Uterus (tissue), 4 donors: Measurements from ENCODE around the gene TNS1. TPM values are rescaled to one million over a fixed set of nuclear protein-coding genes. Genes with fewer than 3 reads are reported as not detected.

Experiments
- DNase-seq, 2 donors: peaks; one replicate each; pipeline ENCODE4 v3.0.0-alpha.2; 2019 to 2020
- H3K27ac ChIP-seq, 2 donors: fragments of 200-600 bp; sonication (generic); 1 replicate in 1 of 2; 2 replicates in 1 of 2; pipeline ENCODE4 v1.5.1; 2016 to 2018
- H3K27me3 ChIP-seq, 2 donors: fragments of 200-600 bp; sonication (generic); one replicate each; pipeline ENCODE4 v1.5.1; 2018 to 2019; ENCODE audit warnings: control low read depth in 1 of 2
- H3K36me3 ChIP-seq, 2 donors: fragments of 200-600 bp; sonication (generic); one replicate each; pipeline ENCODE4 v1.5.1; 2019; ENCODE audit warnings: control low read depth in 1 of 2
- H3K4me1 ChIP-seq, 2 donors: fragments of 200-600 bp; sonication (generic); one replicate each; pipeline ENCODE4 v1.5.1; 2018 to 2019; ENCODE audit warnings: control low read depth in 1 of 2
- H3K4me3 ChIP-seq, 2 donors: fragments of 200-600 bp; sonication (generic); 1 replicate in 1 of 2; 2 replicates in 1 of 2; pipeline ENCODE4 v1.5.1; 2018 to 2019; ENCODE audit warnings: mild to moderate bottlenecking in 1 of 2
- H3K9me3 ChIP-seq, 2 donors: fragments of 200-600 bp; sonication (generic); one replicate each; pipeline ENCODE4 v1.5.1; 2019; ENCODE audit warnings: control low read depth in 1 of 2
- POLR2A ChIP-seq, 2 donors: fragments of 450-650 bp; IDR thresholded peaks; one replicate each; pipeline ENCODE4 v1.6.1; 2016; ENCODE audit warnings: antibody characterized with exemption in 2 of 2, mild to moderate bottlenecking in 1 of 2, moderate library complexity in 1 of 2
- intact Hi-C: fragments of 100-400 bp; cut with DNase I; formaldehyde crosslinking; loops from one replicate; pipeline ENCODE4 v1.15.1; 2023; ENCODE audit warnings: low total_unique reads
- total RNA-seq, 4 donors: library from RNA; depleted of rRNA in 3 of 4; stranded (reverse); fragments of >200 nt in 3 of 4; gene quantifications; one replicate each; pipeline versions ENCODE4 v1.1.0 to v1.2.4, GENCODE V29; 2014 to 2023
- TF ChIP-seq, protein P1 (sequence below), 4 experiments: fragments of 200-600 bp in 2 of 4; fragments of 450-650 bp in 2 of 4; sonication (generic) in 2 of 4; IDR thresholded peaks; one replicate each; pipeline ENCODE4 v1.5.1; 2016 to 2019; ENCODE audit warnings: antibody characterized with exemption in 4 of 4, mild to moderate bottlenecking in 2 of 4, moderate library complexity in 1 of 4
- donor health status: DM: yes; HTN: yes; CAD: no.

The TNS1 gene
- total RNA-seq, 4 donors from 2014 or later, result 144 to 1,338 (median 313) TPM

DNA sequence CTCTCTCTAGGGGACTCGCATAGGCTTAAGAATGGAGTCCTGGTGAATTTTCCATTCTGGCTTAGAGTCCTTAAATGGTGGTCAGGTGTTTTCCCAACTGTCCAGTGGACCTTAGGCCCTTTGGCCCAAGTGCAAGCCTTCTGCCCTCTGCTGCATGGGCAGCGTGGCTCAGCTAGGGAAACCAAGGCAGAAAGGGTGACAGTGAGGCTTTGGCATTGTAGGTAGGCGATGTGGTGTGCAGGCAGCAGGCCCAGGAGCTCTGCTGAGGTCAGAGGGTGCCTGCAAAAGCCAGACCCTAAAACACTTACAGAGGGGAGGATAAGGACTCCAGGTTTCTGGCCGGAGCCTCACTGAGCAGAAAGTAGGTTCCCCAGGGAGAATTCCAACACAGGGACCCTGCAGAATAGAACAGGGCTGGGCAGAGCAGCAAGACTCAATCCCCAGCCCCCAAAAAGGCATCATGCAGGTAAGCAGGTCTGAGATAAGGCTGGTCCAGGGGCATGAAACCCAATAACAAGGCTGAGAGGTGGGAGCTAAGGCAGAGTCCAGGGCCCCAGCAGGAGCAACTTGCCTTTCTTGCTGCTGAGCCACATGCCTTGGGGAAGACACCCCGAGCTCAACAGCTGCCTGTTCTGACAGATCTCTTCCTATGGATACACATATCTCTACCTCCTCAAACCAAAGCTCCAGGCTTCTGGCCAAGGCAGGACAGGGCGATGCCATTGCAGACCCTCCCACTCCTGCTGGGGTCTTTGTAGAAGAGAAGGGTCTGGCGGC lies 199.7 kb downstream of the TNS1 start:
- peaks cover 0 to 6% of the 10 kb centered on the region in 2 donors for H3K4me1 ChIP-seq
- intact Hi-C loops, result no loop called here

DNA sequence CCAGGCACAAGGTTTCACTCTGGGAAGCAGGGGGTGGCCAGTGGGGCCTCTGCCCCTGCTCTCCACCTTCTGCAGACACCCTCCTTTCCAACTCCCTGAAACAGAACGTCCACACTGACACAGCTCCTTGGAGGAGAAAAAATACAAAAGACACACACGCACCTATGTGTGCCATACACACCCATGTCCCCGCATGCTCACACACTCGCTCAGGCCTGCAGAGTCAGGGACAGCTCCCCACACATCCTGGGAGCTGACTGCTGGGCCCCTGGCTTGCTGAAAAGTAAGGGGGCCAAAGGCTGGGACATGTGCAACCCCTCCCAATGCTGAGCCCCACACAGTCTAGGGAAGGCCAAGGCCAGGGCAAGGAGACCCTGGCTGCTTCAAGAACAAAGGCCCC lies 200.5 kb downstream of the TNS1 start:
- no peak for TF ChIP-seq POLR2A (IDR thresholded peaks at IDR 0.05)
- TF ChIP-seq, protein P1, sequence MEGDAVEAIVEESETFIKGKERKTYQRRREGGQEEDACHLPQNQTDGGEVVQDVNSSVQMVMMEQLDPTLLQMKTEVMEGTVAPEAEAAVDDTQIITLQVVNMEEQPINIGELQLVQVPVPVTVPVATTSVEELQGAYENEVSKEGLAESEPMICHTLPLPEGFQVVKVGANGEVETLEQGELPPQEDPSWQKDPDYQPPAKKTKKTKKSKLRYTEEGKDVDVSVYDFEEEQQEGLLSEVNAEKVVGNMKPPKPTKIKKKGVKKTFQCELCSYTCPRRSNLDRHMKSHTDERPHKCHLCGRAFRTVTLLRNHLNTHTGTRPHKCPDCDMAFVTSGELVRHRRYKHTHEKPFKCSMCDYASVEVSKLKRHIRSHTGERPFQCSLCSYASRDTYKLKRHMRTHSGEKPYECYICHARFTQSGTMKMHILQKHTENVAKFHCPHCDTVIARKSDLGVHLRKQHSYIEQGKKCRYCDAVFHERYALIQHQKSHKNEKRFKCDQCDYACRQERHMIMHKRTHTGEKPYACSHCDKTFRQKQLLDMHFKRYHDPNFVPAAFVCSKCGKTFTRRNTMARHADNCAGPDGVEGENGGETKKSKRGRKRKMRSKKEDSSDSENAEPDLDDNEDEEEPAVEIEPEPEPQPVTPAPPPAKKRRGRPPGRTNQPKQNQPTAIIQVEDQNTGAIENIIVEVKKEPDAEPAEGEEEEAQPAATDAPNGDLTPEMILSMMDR (IDR thresholded peaks at IDR 0.05), result no peak
- intact Hi-C loops, result no loop called here
- Histone ChIP-seq H3K9me3 (no peaks in the 10 kb centered on the region), H3K27ac (no peak overlapping the region), H3K27me3 (no peaks in the 10 kb centered on the region), H3K4me3 (no peak overlapping the region), H3K4me1 (peaks cover 0 to 11% of the 10 kb centered on the region in 2 donors), H3K36me3 (no peaks in the 10 kb centered on the region)
- DNase-seq, result peak; percentile 13 to 17

More for the DNA sequence above, 199.7 kb downstream of the TNS1 start:
- Histone ChIP-seq H3K36me3 (no peaks in the 10 kb centered on the region), H3K27me3 (no peaks in the 10 kb centered on the region), H3K9me3 (no peaks in the 10 kb centered on the region), H3K27ac (peak overlapping the region; percentile 4 to 5), H3K4me3 (no peak overlapping the region)
- peak; percentile 18 to 20 for DNase-seq
- TF ChIP-seq, protein P1 (IDR thresholded peaks at IDR 0.05), result no peak
- TF ChIP-seq POLR2A (IDR thresholded peaks at IDR 0.05), result no peak

DNA sequence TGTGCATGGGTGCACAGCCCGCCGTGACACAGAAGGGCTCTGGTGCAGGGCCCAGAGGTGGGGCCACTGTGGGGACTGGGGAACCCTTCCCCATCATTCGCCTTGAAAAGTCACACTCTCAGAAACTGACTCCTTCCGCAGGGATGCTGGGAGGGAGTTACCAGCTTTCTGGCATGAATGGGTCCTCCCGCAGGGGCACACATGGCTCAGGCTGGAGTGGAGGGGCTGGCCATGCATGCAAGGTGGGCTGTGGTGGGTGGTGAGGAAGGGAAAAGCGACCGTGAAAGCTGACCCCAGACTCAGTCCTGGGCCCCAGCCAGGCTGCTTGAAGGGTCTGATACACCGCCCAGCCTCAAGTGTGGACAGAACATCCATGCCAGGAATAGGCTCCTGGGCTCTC lies 201.1 kb downstream of the TNS1 start:
- Histone ChIP-seq H3K36me3 (no peaks in the 10 kb centered on the region), H3K27me3 (no peaks in the 10 kb centered on the region), H3K9me3 (no peaks in the 10 kb centered on the region), H3K4me3 (no peak overlapping the region), H3K27ac (peak overlapping the region in 1 of 2 donors; percentile 15), H3K4me1 (peaks cover 0 to 11% of the 10 kb centered on the region in 2 donors)
- DNase-seq, result peak; percentile 19 to 22
- TF ChIP-seq, protein P1 (IDR thresholded peaks at IDR 0.05), result no peak
- TF ChIP-seq POLR2A (IDR thresholded peaks at IDR 0.05), result no peak
- intact Hi-C loops, result no loop called here

DNA sequence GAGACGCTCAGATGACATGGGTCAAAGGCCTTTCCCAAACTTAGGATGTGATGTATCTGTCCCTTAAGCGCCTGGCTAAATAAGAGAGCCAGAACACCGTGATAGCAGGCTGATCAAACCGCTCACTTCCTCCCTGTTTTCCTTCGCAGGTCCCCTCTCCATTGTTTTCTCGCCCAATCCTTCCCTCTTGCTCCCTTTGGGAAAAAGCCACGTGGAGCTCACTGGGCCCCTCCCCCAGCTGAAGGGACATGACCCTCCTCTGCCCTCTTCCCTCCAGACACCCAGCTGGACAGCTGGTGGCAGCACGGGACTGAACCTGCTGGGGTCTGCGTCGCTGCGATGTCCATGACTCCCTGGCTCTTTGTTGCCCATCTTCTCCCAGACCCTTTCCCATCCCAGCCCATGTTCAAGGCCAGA lies 201.7 kb downstream of the TNS1 start:
- no peak for TF ChIP-seq POLR2A (IDR thresholded peaks at IDR 0.05)
- TF ChIP-seq, protein P1 (IDR thresholded peaks at IDR 0.05), result no peak
- Histone ChIP-seq H3K27me3 (no peaks in the 10 kb centered on the region), H3K4me1 (peaks cover 0 to 6% of the 10 kb centered on the region in 2 donors), H3K4me3 (no peak overlapping the region), H3K27ac (peak overlapping the region; percentile 2 to 15), H3K9me3 (no peaks in the 10 kb centered on the region), H3K36me3 (no peaks in the 10 kb centered on the region)
- intact Hi-C loops, result no loop called here
- peak; percentile 20 for DNase-seq

DNA sequence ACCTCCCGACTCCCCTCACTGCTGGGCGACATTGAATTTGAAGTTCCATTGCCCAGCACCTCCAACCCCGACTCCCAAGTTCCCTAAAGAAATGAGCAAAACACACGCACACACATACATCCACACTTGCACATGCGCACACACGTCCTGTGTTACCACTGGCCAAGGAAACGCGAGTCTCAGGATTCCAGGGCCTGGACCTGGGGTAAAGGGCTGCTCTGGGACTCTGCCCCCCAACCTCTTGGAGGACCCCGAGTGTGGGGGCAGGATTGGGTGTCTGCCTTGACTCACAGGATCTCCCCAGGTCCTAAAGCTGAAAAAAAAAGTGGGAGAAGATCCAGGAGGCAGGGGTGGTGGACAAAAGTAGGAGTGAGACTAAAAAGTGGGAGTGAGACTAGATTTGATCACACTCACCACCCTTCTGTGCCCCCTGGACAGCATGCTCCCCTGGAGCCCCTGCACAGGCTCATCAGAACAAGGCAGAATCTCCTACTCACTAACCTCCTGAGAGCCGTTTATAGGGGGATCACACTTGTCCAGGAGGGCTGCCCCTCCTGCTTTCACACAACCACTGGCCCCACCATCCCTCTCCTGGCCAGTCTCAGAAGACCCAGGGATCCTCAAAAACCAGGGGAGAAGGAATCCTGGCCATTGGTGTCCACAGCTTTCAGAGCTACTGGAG lies 202.2 kb downstream of the TNS1 start:
- Histone ChIP-seq H3K27me3 (no peaks in the 10 kb centered on the region), H3K4me1 (peaks cover 0 to 5% of the 10 kb centered on the region in 2 donors), H3K27ac (peak overlapping the region; percentile 15 to 23), H3K4me3 (no peak overlapping the region), H3K36me3 (no peaks in the 10 kb centered on the region), H3K9me3 (no peaks in the 10 kb centered on the region)
- peak; percentile 20 for DNase-seq
- TF ChIP-seq, protein P1 (IDR thresholded peaks at IDR 0.05), result no peak
- TF ChIP-seq POLR2A (IDR thresholded peaks at IDR 0.05), result no peak
- intact Hi-C loops, result no loop called here
